HG03460 (cell line): Measurements from ENCODE around the gene AOC3.
"Not testable (repeated sequence)": the region's sequence is repeated elsewhere in the genome, so short reads cannot be mapped to it uniquely, and the experiment has no call there.

Experiments used
- ATAC-seq: cut with Tn5 transposase; IDR thresholded peaks from one replicate; pipeline ENCODE4 v1.9.1; 2021; ENCODE audit not compliant: unreplicated experiment

Gene AOC3

GRCh38 chr17:42844761-42845555, 6.0 kb upstream of the AOC3 start:
- no peak for ATAC-seq

- no peak for ATAC-seq
Measured at GRCh38 chr17:42845556-42845917, 5.5 kb upstream of the AOC3 start.

GRCh38 chr17:42845918-42846593, 4.9 kb upstream of the AOC3 start:
- ATAC-seq = no peak

- ATAC-seq = no peak
Measured at GRCh38 chr17:42846594-42847280, 4.3 kb upstream of the AOC3 start.

- no peak for ATAC-seq
Measured at GRCh38 chr17:42848093-42848492, 2.9 kb upstream of the AOC3 start.

GRCh38 chr17:42849031-42849430, 2.0 kb upstream of the AOC3 start:
- no peak for ATAC-seq

GRCh38 chr17:42849451-42850181, 1.4 kb upstream of the AOC3 start:
- ATAC-seq = no peak

GRCh38 chr17:42851371-42852240, 607 bp downstream of the AOC3 start:
- not testable (repeated sequence) for ATAC-seq

GRCh38 chr17:42852351-42852750, 1.4 kb downstream of the AOC3 start:
- no peak for ATAC-seq

- ATAC-seq = no peak
Measured at GRCh38 chr17:42853004-42853403, 2.0 kb downstream of the AOC3 start.

- ATAC-seq = no peak
Measured at GRCh38 chr17:42853597-42853967, 2.6 kb downstream of the AOC3 start.

- ATAC-seq = no peak
Measured at GRCh38 chr17:42853968-42854790, 3.2 kb downstream of the AOC3 start.

- ATAC-seq = no peak
Measured at GRCh38 chr17:42855048-42855596, 4.1 kb downstream of the AOC3 start.

GRCh38 chr17:42856093-42856492, 5.1 kb downstream of the AOC3 start:
- not testable (repeated sequence) for ATAC-seq

GRCh38 chr17:42856516-42856915, 5.5 kb downstream of the AOC3 start:
- ATAC-seq = not testable (repeated sequence)

- no peak for ATAC-seq
Measured at GRCh38 chr17:42857389-42857788, 6.4 kb downstream of the AOC3 start.

- no peak for ATAC-seq
Measured at GRCh38 chr17:42865638-42866094, 14.7 kb downstream of the AOC3 start.

GRCh38 chr17:42866216-42866615, 15.2 kb downstream of the AOC3 start:
- no peak for ATAC-seq
